Measurements from ENCODE around the gene HOMER1. TPM values are rescaled to one million over a fixed set of nuclear protein-coding genes. Genes with fewer than 3 reads are reported as not detected.

Gene HOMER1
- total and polyA plus RNA-seq, 2 of the 13 experiments (the other 11 are each of a cell fraction or from before 2014, with no cell fraction given): 5.3 to 24.8 TPM

DNA sequence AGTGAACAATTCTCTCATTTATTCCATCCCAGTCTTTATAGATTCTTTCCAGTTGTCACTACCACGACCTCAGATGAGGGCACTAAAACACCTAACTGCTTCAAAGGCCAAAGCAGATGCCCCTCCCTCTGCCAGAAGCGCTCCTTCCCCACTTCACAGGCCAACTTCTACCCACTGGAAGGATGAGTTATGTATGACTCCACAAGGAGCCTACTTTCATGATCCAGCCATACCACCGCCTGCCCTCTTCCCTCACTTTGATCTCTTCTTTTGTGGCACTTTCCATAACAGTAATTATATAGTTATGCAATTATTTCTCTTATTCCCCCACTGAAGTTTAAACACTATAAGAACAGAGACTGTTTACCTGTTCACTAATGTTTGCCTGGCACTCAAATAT lies 93.7 kb downstream of the HOMER1 start:
- no peak overlapping the region for H3K27ac ChIP-seq (ENCODE audit: extremely low read length, insufficient read depth, low read length)
- intact Hi-C loops (cut with micrococcal nuclease; ENCODE audit: unreplicated experiment): no loop called here
- no peak overlapping the region for H3K4me3 ChIP-seq (replicated peaks in 1 of 3; ENCODE audit: insufficient read depth in 1 of 3, low read depth in 2 of 3, low read length in 3 of 3)
- no peaks in the 10 kb centered on the region for H4K20me1 ChIP-seq (ENCODE audit: insufficient read depth, low read length)
- H3K79me2 ChIP-seq (ENCODE audit: insufficient read depth, low read length): no peaks in the 10 kb centered on the region
- in situ Hi-C loops (cut with HindIII; ENCODE audit: extremely low pct_ligation_motif_present, low pct_unique_long_range_greater_than_20kb): no loop called here
- H2AFZ ChIP-seq (ENCODE audit: low read length): no peak overlapping the region
- ChIA-PET POLR2A (no interaction called here), CTCF (ENCODE audit: low intra/inter-chr PET ratio, low total read pairs) (no interaction called here)
- no peak overlapping the region for H3K4me2 ChIP-seq (ENCODE audit: low read depth, low read length)
- ATAC-seq (peak; percentile 55; the same call in 2 of the 3 replicates), FAIRE-seq (no peak), DNase-seq (ENCODE audit: low spot score) (peak; percentile 47)
- H3K27me3 ChIP-seq (ENCODE audit: control insufficient read depth in 1 of 2, insufficient read depth in 2 of 2, low read length in 2 of 2): no peaks in the 10 kb centered on the region
- peaks cover 25% of the 10 kb centered on the region for H3K4me1 ChIP-seq (ENCODE audit: insufficient read depth, low read length)
- H3K9ac ChIP-seq (ENCODE audit: insufficient read depth, low read depth, low read length): no peak overlapping the region
- 60% methylated on average over 3 of the region's 3 CpGs for WGBS (ENCODE audit: low lambda C conversion rate)
- H3K9me3 ChIP-seq (ENCODE audit: low read length): no peaks in the 10 kb centered on the region
- H3K36me3 ChIP-seq (replicated peaks in 1 of 2; ENCODE audit: control insufficient read depth in 1 of 2, insufficient read depth in 2 of 2, low read length in 2 of 2): peaks cover 0 to 5% of the 10 kb centered on the region in 2 experiments; a peak in 1 of 5 replicates
- BruUV-seq (replicated peaks): no TSS peak
- TF ChIP-seq, protein P1, sequence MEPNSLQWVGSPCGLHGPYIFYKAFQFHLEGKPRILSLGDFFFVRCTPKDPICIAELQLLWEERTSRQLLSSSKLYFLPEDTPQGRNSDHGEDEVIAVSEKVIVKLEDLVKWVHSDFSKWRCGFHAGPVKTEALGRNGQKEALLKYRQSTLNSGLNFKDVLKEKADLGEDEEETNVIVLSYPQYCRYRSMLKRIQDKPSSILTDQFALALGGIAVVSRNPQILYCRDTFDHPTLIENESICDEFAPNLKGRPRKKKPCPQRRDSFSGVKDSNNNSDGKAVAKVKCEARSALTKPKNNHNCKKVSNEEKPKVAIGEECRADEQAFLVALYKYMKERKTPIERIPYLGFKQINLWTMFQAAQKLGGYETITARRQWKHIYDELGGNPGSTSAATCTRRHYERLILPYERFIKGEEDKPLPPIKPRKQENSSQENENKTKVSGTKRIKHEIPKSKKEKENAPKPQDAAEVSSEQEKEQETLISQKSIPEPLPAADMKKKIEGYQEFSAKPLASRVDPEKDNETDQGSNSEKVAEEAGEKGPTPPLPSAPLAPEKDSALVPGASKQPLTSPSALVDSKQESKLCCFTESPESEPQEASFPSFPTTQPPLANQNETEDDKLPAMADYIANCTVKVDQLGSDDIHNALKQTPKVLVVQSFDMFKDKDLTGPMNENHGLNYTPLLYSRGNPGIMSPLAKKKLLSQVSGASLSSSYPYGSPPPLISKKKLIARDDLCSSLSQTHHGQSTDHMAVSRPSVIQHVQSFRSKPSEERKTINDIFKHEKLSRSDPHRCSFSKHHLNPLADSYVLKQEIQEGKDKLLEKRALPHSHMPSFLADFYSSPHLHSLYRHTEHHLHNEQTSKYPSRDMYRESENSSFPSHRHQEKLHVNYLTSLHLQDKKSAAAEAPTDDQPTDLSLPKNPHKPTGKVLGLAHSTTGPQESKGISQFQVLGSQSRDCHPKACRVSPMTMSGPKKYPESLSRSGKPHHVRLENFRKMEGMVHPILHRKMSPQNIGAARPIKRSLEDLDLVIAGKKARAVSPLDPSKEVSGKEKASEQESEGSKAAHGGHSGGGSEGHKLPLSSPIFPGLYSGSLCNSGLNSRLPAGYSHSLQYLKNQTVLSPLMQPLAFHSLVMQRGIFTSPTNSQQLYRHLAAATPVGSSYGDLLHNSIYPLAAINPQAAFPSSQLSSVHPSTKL (CRISPR knock-in tag; IDR thresholded peaks at IDR 0.05): peak; percentile 15; the same call in 1 of the 2 replicates
- TF ChIP-seq GATAD2A (CRISPR knock-in tag; IDR thresholded peaks at IDR 0.05) (no peak), HOXD1 (CRISPR knock-in tag; IDR thresholded peaks at IDR 0.05) (no peak), EHMT2 (IDR thresholded peaks at IDR 0.05; ENCODE audit: borderline replicate concordance, low read depth, low read length) (no peak), CHD4 (IDR thresholded peaks at IDR 0.05; ENCODE audit: borderline replicate concordance, low read length) (no peak), TGIF2 (CRISPR knock-in tag; IDR thresholded peaks at IDR 0.05) (no peak), TCF7 (IDR thresholded peaks at IDR 0.05; ENCODE audit: low read depth) (peak; percentile 66), SOX13 (IDR thresholded peaks at IDR 0.05) (no peak), SOX13 (CRISPR knock-in tag; conservative IDR thresholded peaks at IDR 0.05 in 1 of 2, IDR thresholded peaks at IDR 0.05 in 1 of 2) (0 out of 4 replicates have a peak, but pooled peaks of 1 of the 2 experiments have one; percentile 19), REPIN1 (CRISPR knock-in tag; IDR thresholded peaks at IDR 0.05; ENCODE audit: borderline replicate concordance, low read depth) (no peak), HINFP (CRISPR knock-in tag; IDR thresholded peaks at IDR 0.05; ENCODE audit: low read depth) (no peak), HNRNPUL1 (IDR thresholded peaks at IDR 0.05; ENCODE audit: low read depth, low read length) (no peak), SNAPC2 (CRISPR knock-in tag; IDR thresholded peaks at IDR 0.05) (no peak), THYN1 (CRISPR knock-in tag; IDR thresholded peaks at IDR 0.05; ENCODE audit: borderline replicate concordance, low read depth) (no peak), TERF1 (CRISPR knock-in tag; IDR thresholded peaks at IDR 0.05) (no peak), BHLHE40 (IDR thresholded peaks at IDR 0.05; ENCODE audit: low read length) (no peak), ZNF850 (CRISPR knock-in tag; conservative IDR thresholded peaks at IDR 0.05) (no peak), ZNF20 (CRISPR knock-in tag; IDR thresholded peaks at IDR 0.05) (no peak), ZNF775 (CRISPR knock-in tag; IDR thresholded peaks at IDR 0.05; ENCODE audit: borderline replicate concordance) (no peak), PAF1 (CRISPR knock-in tag; IDR thresholded peaks at IDR 0.05) (no peak), ZBTB7B (CRISPR knock-in tag; IDR thresholded peaks at IDR 0.05) (no peak), DMAP1 (CRISPR knock-in tag; IDR thresholded peaks at IDR 0.05) (no peak)
